NCI-H146 treated with DMSO at 0.1 percent for 48 hours (cell line): Measurements from ENCODE around the gene SPPL3.
"Not testable (repeated sequence)": the region's sequence is repeated elsewhere in the genome, so short reads cannot be mapped to it uniquely, and the experiment has no call there.

Experiments
- DNase-seq: peaks from one replicate; lab custom pipeline; 2025; ENCODE audit not compliant: unreplicated experiment; lab: John Stamatoyannopoulos, UW

Gene SPPL3

DNA sequence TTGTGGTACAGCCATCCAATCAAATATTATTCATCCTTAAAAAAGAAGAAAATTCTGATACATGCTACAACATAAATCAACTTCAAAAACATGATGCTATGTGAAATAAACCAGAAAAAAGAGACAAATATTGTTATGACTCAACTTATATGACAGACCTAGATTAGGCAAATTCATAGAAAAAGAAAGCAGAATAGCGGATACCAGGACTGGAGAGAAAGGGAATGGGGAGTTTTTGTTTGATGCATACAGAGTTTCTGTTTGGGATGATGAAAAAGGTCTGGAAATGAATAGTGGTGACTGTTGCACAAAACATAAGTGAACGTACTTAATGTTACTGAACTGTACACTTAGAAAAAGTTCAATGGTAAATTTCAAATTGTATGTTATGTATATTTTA lies 82.3 kb downstream of the SPPL3 start:
- no peak for DNase-seq

DNA sequence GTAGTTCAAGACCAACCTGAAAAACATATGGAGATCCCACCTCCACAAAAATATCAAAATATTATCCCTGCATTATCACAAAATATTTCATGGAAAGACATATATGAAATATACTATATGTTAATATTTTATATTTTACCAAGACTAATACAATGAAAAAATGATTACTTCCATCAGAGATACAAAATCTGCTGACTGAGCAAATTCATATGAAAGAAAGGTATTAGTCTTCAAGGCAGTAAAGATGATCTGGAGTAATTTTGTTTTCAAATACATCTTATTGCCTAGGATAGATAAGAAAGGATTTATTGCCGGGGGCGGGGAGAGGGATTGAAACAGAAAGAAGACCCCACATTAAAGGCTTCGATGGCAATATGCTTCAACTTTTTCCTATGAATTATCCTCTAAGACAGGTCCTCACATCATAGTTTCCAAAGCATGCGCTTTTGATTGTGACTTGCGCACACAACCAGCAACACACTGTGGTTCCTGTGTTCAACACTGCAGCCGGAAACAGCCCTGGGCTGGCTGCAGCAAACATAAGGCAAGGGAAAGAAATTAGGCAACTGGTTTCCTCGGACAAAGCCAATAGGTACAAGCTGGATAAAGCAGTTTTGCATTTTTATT lies 83.2 kb downstream of the SPPL3 start:
- no peak for DNase-seq

DNA sequence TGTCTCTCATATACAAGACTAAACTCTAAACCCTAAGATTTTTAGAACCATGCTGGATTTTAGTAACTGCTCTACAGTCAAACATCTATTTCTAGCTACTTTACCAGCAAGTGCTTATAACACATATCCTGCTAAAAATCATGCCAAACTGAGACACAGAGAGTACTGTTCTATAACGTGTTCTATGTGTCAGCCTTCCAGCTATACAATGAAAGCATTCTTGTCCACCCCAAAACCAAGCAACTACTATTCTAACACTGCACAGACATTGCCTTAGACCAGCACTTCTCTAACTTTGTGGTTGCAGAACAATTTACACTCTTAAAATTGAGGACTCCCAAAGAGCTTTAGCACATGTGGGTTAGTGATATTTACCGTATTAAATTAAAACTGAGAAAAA lies 85.7 kb downstream of the SPPL3 start:
- no peak for DNase-seq

DNA sequence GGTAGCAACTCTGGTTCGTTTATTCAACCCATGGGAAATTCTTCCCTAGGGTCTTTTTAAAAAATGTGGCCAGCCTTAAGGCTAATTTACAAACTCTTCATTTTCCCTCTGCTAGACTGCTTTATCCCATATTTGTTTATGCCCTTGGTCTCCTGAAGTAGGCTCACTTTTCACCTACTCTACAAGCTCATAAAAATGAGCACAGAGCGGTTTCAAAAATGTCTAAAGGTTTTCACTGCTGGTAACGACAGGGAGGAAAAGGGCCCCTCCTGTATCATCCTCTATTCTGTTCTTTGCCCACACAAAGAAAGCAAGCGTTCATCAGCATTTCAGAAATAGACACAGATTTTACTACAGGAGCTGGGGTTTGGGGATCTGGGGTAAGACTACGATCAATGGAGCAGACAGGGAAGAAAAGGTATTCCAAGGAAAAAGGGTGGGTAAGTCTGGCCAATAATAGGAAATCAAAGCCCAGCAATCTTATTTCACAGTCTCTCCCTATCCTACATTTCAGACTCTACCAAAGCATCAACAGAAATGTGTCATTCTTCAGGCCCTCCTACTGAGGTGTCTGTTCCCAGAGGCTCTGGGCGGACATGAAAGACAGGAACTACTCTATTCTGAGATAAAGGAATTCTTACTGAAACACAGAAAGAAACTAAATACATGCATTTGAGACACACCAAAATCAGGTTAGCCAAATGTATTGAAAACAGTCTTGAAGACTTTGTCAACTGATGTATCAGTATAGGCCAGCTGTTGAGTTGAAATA lies 86.4 kb downstream of the SPPL3 start:
- no peak for DNase-seq

DNA sequence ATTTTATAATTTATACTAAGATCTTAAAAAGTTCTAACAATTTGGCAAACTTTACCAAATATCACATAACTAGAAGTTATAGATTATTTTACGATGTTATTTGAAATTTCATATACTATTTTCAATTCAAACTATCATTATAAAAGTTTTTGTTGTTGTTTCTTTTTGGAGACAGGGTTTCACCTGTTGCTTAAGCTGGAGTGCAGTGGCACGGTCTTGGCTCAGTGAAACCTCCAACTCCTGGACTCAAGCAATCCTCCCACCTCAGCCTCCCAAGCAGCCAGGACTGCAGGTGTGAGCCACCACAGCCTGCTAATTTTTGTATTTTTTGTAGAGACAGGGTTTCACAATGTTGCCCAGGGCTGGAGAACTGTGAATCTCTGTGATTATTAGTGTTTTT lies 87.8 kb downstream of the SPPL3 start:
- no peak for DNase-seq

DNA sequence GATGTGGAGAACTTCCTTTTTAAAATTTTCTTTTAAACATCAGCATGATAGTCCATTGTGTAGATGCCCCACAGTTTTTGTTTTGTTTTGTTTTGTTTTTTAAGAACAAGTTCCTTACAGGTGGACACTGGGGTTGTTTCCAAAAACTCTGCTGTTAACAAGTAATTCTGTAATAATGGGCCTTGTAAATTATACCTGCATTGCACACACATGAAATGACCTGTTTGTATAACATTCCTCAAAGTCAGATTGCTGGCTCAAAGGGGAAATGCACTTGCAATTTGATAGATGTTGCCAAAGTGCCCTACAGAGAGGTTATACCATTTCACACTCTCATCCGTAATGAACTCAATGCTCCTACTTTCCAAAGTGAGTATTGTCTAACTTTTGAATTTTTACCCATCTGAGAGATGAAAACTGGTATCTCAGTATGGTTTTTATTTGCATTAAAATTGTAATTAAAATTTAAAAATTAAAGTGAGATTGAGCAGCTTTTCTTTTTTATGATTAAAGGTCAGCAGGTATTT lies 89.2 kb downstream of the SPPL3 start:
- no peak for DNase-seq

DNA sequence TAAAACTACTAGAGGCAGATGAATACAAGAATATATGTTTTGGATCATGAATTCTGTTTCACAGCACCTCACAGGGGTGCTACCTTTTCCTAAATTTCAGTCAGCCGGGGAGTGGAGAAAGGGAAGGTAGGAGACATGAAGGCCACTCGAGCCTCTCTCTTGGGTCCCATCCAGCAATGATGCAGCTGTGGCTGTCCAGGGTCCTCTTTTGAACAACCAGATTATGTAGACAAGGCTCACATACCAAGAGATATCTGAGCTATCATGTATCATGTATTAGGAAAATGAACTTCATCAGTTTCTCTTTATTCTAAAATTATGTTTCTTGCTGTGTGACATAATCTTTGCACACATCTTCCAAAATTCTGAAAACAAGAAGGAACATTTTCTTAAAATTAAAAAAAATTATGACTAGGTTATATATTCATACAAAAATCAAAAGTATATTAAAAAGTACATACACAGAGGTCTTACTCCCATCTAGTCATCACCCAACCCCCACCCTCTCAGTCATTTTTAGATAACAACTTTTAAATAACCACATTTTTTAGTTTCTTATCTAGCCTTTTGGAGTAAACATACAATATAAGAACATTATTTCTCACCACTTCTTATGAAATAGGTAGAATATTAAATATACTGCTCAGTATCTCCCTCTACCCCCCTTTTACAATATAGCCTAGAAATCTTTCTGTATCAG lies 89.8 kb downstream of the SPPL3 start:
- no peak for DNase-seq

DNA sequence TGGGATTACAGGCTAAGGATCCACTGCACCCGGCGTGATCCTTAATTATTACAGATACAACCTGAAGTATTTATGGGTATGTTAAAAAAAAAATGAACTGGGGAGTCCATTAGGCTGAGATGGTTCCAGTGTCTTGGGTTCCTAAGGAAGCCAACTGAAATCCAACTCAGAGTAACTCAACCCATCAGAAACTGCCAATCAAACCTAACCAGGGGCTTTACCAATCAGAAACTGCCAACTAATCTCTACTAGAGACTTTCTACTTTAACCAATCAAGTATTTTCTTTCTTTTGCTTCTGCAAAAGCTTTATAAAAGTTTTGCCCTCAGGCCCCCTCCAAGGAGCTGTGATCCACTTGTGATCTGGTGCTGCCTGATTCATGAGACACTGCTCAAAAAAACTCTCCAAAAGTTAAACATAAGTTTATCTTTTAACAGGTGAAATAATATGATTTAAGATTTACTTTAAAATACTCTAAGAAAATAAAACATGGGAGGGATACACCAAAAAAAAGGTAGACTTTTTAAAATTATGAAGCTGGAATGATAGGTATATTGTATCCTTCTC lies 90.5 kb downstream of the SPPL3 start:
- DNase-seq, result no peak

DNA sequence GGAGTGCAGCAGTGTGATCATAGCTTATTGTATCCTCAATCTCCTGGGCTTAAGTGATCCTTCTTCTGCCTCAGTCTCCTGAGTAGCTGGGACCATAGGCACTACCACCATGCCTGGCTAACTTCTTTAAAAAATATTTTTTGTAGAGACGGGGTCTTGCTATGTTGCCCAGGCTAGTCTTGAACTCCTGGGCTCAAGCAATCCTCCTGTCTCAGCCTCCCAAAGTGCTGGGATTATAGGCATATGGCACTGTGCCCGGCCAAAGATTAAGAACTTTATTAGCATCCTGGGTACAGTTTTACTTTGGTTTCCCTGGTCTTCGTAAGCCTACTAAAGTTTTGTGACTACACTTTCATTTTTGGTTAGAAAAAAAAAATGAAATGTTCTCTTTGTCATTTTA lies 94.1 kb downstream of the SPPL3 start:
- no peak for DNase-seq

DNA sequence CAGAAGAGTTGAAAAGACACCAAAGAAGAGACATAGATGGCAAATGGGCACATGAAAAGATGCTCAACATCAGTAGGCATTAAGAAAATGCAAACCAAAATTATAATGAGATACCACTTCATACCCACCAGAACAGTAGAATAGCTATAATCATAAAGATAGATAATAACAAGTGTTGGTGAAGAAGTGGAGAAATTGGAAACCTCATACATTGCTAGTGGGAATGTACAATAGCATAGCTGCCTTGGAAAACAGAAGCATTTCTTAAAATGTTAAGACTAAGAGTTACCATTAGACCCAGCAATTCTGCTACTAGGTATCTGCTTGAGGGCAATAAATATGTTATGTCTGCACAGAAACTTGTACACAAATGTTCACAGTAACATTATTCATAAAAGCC lies 99.7 kb downstream of the SPPL3 start:
- no peak for DNase-seq

DNA sequence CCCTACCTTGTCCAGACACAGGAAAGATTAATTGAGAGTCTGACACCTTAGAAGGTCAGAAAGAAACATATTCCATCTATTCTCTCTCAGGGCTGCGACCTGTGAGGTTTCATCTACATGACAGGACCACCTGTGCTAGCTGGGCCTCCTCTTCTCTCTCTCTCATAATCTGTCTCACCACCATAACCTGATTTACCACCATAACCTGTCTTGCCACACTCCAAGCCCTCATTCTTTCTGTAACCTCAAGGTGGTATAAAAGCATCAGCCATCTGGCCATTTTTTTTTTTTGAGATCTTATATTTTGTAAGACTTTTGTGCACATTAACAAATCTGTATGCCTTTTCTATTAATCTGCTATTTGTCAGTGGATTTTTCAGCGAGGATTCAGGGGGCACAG lies 103.0 kb downstream of the SPPL3 start:
- no peak for DNase-seq

DNA sequence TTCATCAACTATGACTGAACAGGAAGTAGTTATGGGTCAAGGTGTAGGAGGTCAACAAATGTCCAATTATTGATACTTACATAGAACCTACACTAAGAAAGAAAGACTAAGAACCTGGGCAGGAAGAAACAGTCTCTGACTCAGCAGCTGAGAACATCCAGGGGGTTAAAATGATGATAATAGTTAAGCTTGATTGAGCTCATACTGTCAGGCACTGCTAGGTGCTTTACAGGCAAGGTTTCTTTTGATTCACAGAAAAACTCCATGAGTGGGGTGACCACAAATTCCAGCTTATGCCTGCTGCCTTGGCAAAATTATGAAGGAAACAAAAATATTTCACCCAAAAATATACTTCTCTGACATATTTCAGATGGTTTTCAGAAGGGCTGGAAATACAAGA lies 103.5 kb downstream of the SPPL3 start:
- no peak for DNase-seq

DNA sequence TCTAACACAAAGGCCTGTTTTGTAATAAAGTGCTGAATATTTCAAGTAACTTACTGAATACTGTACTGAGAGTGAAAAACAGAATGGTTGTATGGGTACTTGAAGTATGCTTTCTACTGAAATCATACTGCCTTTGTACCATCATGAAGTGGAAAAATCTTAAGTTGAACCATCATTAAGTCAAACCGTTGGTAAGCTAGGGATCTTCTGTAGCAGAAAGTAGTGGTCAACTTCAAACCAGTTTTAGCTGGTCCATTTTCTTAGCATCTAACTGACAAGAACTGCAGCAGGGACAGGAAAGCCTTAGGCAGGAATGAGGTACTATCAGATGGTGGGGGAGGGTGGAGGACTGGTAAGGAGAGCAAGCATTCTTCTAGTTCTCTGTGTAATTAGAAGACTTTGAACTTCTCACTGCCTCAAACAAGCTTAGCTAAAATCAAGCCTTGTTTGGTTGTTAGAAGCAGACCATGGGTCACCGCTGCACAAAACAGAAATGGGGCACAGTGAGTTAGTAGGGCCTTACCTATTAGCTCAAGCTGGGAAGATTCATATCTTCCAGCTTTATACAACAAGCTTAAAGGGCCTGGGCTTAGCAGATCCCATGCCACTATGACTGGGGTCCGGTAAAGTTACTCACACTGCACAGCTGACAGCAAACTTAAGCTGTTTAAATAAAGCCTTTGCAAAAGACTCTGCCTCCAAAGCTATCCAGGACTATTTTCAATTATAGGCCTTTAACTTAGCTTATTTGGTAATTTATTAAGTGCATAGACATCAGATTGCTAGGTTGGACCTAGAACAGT lies 104.7 kb downstream of the SPPL3 start:
- no peak for DNase-seq

DNA sequence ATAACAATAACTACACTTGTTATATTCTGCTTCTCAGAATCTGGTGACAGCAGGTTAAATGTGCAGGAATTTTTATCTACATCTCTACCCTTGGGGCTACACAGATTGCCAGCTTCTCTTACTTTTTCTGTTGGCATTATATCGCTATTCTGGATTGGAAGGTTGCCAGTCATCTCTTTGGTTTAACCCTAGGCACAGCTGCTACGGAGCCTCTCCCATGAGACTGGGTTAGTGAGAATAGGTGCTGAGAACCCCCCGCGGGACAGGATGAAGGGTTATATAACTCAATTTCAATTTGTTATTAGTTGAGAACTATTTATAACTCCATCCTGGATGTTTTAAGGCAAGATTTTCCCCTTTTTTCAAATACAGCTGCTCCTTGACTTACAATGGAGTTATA lies 105.5 kb downstream of the SPPL3 start:
- DNase-seq, result no peak

DNA sequence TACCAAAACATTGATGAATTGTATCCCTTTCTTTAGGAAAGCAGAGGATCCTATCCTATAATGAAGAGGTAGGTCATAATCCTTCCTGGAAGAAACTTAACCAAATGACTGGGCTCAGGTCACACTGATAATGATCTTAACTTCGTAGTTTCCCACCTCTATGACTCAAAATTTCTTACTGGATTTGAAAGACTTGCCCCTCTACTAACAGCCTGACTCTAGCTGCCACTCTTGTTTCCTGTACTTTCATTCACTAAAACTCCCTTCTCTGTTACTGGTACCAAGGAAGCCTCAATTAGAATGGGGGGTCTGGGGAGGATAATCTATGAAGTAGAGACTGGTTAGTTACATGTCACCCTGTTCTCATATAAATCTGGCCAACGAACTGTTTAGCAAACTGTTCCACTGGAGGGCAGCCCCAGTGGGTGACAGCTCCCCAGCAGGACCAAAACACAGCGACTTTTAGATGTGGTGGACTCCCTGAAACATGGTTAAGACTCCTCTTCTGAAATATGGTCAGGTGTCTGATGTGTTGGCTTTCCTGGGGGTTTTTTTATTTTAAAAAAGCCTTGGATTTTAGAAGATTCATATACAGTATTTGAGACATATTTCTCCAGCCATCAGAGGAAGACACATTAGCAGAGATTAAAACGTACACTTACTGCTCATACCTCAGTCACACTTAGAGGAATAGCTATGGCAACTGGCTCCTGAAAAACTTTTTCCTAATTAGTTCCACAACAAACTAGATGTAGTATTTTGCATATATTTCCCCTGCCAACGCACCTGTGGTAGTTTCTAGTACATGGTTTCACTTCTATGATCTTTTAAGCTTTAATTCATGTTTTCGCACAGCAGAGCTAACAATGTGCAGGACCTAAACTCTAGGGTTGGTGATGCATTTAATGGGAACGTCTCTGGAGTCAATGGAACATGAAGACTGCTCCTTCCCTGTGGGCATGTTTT lies 106.2 kb downstream of the SPPL3 start:
- no peak for DNase-seq

DNA sequence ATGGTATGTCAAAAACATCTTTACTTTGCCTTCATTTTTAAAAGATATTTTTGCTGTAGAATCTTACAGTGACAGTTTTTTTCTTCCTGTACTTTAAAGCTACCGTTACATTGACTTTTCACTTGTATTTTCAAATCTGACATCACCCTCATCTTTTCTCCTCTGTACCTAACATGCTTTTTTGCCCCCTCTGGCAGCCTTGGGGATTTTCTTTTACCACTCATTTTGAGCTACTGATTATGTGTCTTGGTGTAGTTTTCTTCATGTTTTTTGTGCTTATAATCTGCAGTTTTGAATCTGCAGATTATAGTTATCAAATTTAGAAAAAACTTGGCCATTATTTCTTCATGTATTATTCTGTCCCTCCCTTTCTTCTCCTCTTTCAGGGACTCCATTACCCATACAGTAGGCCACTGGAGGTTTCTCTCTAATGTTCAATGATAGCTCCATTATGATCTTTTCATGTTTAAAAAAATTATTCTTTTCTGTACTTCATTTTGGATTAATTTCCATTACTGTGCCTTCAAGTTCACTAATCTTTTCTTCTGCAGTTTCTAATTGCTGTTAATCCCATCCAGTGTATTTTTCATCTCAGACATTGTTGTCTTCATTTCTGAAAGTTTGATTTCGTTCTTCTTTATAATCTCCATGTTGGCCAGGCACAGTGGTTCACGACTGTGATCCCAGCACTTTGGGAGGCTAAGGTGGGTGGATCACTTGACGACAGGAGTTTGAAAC lies 108.5 kb downstream of the SPPL3 start:
- DNase-seq, result no peak

DNA sequence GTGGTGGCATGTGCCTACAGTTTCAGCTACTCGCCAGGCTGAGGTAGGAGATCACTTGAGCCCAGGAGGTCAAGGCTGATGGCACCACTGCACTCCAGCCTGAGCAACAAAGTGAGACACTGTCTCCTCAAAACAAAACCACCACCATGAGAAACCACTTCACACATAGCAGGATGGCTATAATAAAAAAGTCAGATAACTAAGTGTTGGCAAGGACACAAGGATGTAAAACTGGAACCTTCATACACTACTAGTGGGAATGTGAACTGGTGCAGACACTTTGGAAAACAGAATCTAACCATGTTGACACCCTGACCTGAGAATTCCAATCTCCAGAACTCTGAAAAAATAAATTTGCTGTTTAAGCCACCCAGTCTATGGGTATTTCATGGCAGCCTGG lies 110.8 kb downstream of the SPPL3 start:
- no peak for DNase-seq

DNA sequence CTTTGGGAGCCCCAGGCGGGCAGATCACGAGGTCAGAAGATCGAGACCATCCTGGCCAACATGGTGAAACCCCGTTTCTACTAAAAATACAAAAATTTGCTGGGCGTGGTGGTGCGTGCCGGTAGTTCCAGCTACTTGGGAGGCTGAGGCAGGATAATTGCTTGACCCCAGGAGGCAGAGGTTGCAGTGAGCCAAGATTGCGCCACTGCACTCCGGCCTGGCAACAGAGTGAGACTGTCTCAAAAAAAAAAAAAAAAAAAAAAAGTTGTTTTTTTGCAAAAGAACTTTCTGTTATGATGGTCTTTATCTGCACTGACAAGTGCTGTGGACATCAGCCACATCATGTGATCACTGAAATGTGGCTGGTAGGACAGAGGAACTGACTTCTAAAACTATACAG lies 111.7 kb downstream of the SPPL3 start:
- DNase-seq, result not testable (repeated sequence)

DNA sequence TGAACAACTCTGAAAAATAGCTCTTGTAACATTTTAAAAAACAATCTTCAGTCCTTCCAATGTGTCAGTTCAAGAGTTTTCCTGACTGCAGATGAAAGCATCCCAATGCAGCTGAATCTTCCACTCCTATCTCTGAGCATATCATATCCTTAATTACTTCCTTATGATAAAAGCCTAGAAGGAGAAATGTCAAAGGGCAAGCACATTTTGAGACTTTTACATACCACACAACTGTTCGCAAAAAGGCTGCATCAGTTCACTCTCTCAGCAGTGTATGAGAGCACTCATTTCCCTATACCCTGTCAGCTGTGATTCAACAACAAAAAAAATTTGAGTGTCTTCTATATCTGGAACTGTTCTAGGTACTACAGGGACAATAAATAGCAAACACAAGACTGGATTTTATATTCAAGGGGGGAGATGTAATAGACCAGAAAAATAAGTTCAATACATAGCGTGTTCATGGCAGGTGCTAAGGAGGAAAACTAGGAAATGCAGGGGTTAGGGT lies 112.4 kb downstream of the SPPL3 start:
- no peak for DNase-seq
